Cardiac muscle cell (in vitro differentiated cells and primary cell): Measurements from ENCODE around the gene ZNF665. TPM values are rescaled to one million over a fixed set of nuclear protein-coding genes. Genes with fewer than 3 reads are reported as not detected.
A peak's percentile ranks its signal among the peaks of the same experiment; 100 is the strongest.

Experiments used
- DNase-seq, 2 donors: peaks; one replicate each; pipeline versions ENCODE4 v3.0.0 to v3.0.0-alpha.2; 2010 to 2017; ENCODE audit warnings: low read depth in 1 of 2, low spot score in 1 of 2
- H3K27ac ChIP-seq: fragments of 200-600 bp; sonication (generic); 2 replicates; pipeline ENCODE4 v1.5.1; 2016
- H3K27me3 ChIP-seq: fragments of 200-600 bp; sonication (generic); 2 replicates; pipeline ENCODE4 v1.6.0; 2016; ENCODE audit warnings: control low read depth
- H3K36me3 ChIP-seq: fragments of 200-600 bp; sonication (generic); 2 replicates; pipeline ENCODE4 v1.5.1; 2016; ENCODE audit warnings: control low read depth
- H3K4me1 ChIP-seq: fragments of 200-600 bp; sonication (generic); 2 replicates; pipeline ENCODE4 v1.8.1; 2017; ENCODE audit warnings: low read depth, mild to moderate bottlenecking, mixed run types
- H3K4me3 ChIP-seq: fragments of 200-600 bp; sonication (generic); 2 replicates; pipeline ENCODE4 v1.5.1; 2016; ENCODE audit warnings: mild to moderate bottlenecking
- H3K9me3 ChIP-seq: fragments of 200-600 bp; sonication (generic); 2 replicates; pipeline ENCODE4 v1.5.1; 2017; ENCODE audit warnings: low read depth, mild to moderate bottlenecking, control low read depth
- CTCF ChIP-seq: IDR thresholded peaks from 2 replicates; pipeline ENCODE4 v1.5.1; 2012; ENCODE audit warnings: low read depth, mild to moderate bottlenecking, low read length
- polyA plus RNA-seq: library from polyadenylated mRNA; unstranded; fragments of >200 nt; fragmentation: Nextera tagmentation; extraction: Ambion mirVana; gene quantifications from 2 replicates; pipeline ENCODE4 v1.2.1, GENCODE V29; 2016
- total RNA-seq: library from RNA; depleted of rRNA; stranded (reverse); fragments of >200 nt; gene quantifications from 2 replicates; pipeline ENCODE4 v1.2.3, GENCODE V29; 2016

ZNF665 gene
- total and polyA plus RNA-seq, 2 experiments from 2014 or later: 1.4 to 4.1 TPM

DNA sequence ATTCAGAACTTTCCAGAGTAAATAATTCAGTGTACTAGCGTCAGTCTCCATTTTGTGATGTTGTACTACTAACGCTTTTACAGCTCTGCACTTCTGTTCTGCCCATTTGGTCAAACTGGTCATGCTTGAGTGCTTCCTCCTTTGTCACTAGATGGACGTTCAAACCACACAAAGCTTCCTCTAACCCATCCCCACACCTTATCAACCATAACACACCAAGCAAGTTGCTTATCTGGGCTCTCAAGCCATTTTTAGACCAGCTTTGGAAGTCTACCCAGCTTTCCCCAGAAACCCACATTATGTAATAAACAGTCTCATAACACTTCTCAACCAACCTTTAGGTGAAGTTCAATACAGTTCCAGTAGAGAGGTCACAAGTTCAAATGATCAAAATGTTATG is 32.0 kb downstream of the ZNF665 start:
- no peak overlapping the region for H3K4me3 ChIP-seq
- no peak overlapping the region for H3K27ac ChIP-seq
- H3K27me3 ChIP-seq: no peaks in the 10 kb centered on the region
- peaks cover 4% of the 10 kb centered on the region for H3K9me3 ChIP-seq
- TF ChIP-seq CTCF: no peak
- no peaks in the 10 kb centered on the region for H3K4me1 ChIP-seq
- DNase-seq: no peak
- H3K36me3 ChIP-seq: no peaks in the 10 kb centered on the region

GRCh38 chr19:53160350-53160749 is 32.8 kb downstream of the ZNF665 start:
- no peak for DNase-seq
- Histone ChIP-seq H3K4me3 (no peak overlapping the region), H3K27ac (no peak overlapping the region), H3K36me3 (no peaks in the 10 kb centered on the region), H3K9me3 (peaks cover under 1% of the 10 kb centered on the region), H3K27me3 (no peaks in the 10 kb centered on the region), H3K4me1 (no peaks in the 10 kb centered on the region)
- no peak for TF ChIP-seq CTCF

DNA sequence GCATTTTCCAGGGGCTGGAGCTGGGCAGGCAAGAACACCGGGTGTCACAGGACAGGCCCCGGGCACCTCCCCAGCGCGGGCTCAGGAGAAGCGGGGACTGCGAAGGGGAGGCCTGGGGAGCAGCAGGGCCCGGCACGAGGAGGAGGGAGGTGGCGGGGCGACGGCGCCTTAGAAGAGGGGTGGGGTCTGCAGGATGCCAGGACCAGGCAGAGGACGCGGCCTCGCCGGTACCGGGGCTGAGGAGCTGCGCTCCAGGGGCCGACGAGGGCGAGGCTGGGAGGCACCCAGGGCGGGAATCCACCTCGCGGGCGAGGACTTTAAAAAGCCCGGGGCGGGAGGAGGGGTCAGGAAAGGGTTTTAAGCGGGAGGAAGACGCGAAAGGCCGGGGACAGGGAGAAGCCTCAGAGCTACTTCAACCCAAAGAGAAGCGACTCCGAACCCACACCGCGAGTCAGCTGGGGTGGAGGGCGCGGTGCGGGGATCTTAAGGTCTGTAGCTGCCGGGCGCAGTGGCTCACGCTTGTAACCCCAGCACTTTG is 35.0 kb downstream of the ZNF665 start:
- Histone ChIP-seq H3K27me3 (no peaks in the 10 kb centered on the region), H3K27ac (no peak overlapping the region), H3K4me3 (peak overlapping the region; percentile 58), H3K4me1 (no peaks in the 10 kb centered on the region), H3K9me3 (no peaks in the 10 kb centered on the region), H3K36me3 (no peaks in the 10 kb centered on the region)
- peak; percentile 42 to 56 for DNase-seq
- no peak for TF ChIP-seq CTCF

GRCh38 chr19:53157626-53158025 is 35.5 kb downstream of the ZNF665 start:
- no peak overlapping the region for H3K27ac ChIP-seq
- no peaks in the 10 kb centered on the region for H3K36me3 ChIP-seq
- H3K27me3 ChIP-seq: no peaks in the 10 kb centered on the region
- no peaks in the 10 kb centered on the region for H3K4me1 ChIP-seq
- H3K4me3 ChIP-seq: peak overlapping the region; percentile 58
- no peaks in the 10 kb centered on the region for H3K9me3 ChIP-seq
- peak; percentile 17 to 22 for DNase-seq
- TF ChIP-seq CTCF: no peak

DNA sequence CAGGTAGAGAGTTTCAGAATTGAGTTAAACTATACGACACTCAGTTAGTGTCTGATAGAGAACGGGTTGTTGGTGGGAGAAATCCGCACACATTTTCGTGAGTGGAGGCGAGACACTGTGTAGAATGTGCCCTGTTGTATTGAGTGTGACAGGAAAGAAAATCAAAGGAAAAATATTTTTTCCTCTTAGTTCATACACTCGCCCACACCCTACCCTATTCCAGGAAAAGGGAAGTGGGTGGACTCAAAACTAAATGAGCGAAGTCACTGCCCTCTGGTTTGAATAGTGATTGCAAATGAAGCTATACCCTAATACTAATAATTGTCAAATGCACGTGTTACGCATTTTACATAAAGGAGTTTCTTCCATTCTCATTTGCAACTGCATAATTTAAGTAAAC is 36.3 kb downstream of the ZNF665 start:
- H3K9me3 ChIP-seq: no peaks in the 10 kb centered on the region

More for the DNA sequence above, 36.3 kb downstream of the ZNF665 start:
- H3K27me3 ChIP-seq: no peaks in the 10 kb centered on the region
- no peaks in the 10 kb centered on the region for H3K4me1 ChIP-seq
- DNase-seq: no peak
- H3K4me3 ChIP-seq: no peak overlapping the region
- no peak overlapping the region for H3K27ac ChIP-seq
- TF ChIP-seq CTCF: no peak
- no peaks in the 10 kb centered on the region for H3K36me3 ChIP-seq
